ENCODE measurements around the gene PDSS2. TPM values are rescaled to one million over a fixed set of nuclear protein-coding genes. Genes with fewer than 3 reads are reported as not detected.

The PDSS2 gene
- total and polyA plus RNA-seq, 4 donors: 6.6 to 19.8 (median 15.6) TPM

DNA sequence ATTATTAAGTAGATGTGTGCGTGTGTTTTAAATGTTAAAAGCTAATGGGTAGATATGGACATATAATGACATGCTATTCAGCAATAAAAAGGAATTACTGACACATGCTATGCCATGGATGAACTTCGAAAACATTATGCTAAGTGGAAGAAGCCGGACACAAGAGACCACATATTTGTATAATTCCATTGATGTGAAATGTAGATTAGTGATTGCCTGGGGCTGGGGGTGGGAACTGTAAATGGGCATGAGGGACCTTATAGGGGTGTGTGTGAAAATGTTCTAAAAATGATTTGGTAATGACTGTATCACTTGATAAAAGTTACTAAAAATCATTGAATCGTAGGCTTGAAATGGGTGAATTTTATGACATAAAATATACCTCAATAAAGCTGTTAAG, 239.5 kb downstream of the PDSS2 start:
- Histone ChIP-seq H3K9ac (ENCODE audit: insufficient read depth in 1 of 2, low read length in 2 of 2) (no peak overlapping the region), H3K36me3 (ENCODE audit: control insufficient read depth in 4 of 4, insufficient read depth in 4 of 4, low read length in 4 of 4) (no peaks in the 10 kb centered on the region), H3K27me3 (ENCODE audit: control insufficient read depth in 3 of 3, insufficient read depth in 3 of 3, low read length in 2 of 3) (no peaks in the 10 kb centered on the region), H3K4me1 (ENCODE audit: control insufficient read depth in 5 of 5, insufficient read depth in 5 of 5, low read length in 5 of 5) (no peaks in the 10 kb centered on the region), H3K27ac (ENCODE audit: low read depth in 1 of 2, low read length in 1 of 2) (no peak overlapping the region), H3K9me3 (ENCODE audit: control insufficient read depth in 4 of 4, insufficient read depth in 3 of 4, low read length in 3 of 4) (no peaks in the 10 kb centered on the region), H3K4me3 (no peak overlapping the region)
- TF ChIP-seq, protein P1, sequence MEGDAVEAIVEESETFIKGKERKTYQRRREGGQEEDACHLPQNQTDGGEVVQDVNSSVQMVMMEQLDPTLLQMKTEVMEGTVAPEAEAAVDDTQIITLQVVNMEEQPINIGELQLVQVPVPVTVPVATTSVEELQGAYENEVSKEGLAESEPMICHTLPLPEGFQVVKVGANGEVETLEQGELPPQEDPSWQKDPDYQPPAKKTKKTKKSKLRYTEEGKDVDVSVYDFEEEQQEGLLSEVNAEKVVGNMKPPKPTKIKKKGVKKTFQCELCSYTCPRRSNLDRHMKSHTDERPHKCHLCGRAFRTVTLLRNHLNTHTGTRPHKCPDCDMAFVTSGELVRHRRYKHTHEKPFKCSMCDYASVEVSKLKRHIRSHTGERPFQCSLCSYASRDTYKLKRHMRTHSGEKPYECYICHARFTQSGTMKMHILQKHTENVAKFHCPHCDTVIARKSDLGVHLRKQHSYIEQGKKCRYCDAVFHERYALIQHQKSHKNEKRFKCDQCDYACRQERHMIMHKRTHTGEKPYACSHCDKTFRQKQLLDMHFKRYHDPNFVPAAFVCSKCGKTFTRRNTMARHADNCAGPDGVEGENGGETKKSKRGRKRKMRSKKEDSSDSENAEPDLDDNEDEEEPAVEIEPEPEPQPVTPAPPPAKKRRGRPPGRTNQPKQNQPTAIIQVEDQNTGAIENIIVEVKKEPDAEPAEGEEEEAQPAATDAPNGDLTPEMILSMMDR (IDR thresholded peaks at IDR 0.05; ENCODE audit: control extremely low read depth, extremely low read depth): no peak
- no peak for DNase-seq
- 94 to 96% methylated on average over 4 of the region's 4 CpGs for WGBS, 2 donors
- ATAC-seq (ENCODE audit: insufficient read depth, low FRiP score): no peak

DNA sequence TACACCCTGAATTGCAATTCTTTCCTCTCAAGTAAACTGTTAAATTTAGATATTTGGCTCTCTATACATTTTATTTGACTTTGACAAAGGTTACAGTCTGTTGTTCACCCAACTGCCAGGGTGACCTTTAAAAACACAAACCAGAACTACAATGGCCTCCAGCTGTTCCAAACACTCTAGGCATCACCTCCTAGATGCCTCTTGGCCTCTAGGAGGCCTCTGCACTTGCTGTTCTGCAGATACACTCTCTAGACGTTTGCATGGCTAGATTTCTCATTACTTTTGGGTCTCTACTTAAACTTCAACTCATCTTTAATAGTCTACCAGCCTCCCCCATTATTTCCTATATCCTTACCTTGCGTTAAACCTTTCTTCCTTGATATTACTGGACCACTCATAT, 241.2 kb downstream of the PDSS2 start:
- H3K9ac ChIP-seq (ENCODE audit: insufficient read depth in 1 of 2, low read length in 2 of 2): no peak overlapping the region
- DNase-seq (no peak), ATAC-seq (ENCODE audit: insufficient read depth, low FRiP score) (no peak)
- H3K4me3 ChIP-seq: no peak overlapping the region
- H3K4me1 ChIP-seq (ENCODE audit: control insufficient read depth in 5 of 5, insufficient read depth in 5 of 5, low read length in 5 of 5): no peaks in the 10 kb centered on the region
- H3K27me3 ChIP-seq (ENCODE audit: control insufficient read depth in 3 of 3, insufficient read depth in 3 of 3, low read length in 2 of 3): no peaks in the 10 kb centered on the region
- TF ChIP-seq, protein P1 (IDR thresholded peaks at IDR 0.05; ENCODE audit: control extremely low read depth, extremely low read depth): no peak
- H3K36me3 ChIP-seq (ENCODE audit: control insufficient read depth in 4 of 4, insufficient read depth in 4 of 4, low read length in 4 of 4): no peaks in the 10 kb centered on the region
- 49 to 63% methylated on average over 2 of the region's 2 CpGs for WGBS, 2 donors
- no peaks in the 10 kb centered on the region for H3K9me3 ChIP-seq (ENCODE audit: control insufficient read depth in 4 of 4, insufficient read depth in 3 of 4, low read length in 3 of 4)
- H3K27ac ChIP-seq (ENCODE audit: low read depth in 1 of 2, low read length in 1 of 2): no peak overlapping the region

DNA sequence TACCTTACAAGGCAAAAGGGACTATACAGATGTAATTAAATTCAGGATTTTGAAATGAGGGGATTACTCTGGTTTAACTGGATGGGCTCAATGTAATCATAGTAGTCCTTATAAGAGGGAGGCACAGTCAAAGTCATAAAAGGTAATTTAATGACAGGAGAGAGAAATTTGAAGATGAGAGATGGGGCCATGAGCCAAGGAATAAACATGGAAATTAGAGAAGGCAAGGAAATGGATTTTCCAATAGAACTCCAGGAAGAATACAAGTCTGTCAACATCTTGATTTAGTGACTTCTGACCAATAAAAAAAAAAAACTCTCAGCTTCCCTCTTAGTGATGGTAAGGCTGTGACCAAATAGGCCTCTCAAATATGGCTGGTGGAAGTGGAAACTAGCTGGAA, 242.1 kb downstream of the PDSS2 start:
- TF ChIP-seq, protein P1 (IDR thresholded peaks at IDR 0.05; ENCODE audit: control extremely low read depth, extremely low read depth): no peak
- no peak for ATAC-seq (ENCODE audit: insufficient read depth, low FRiP score)

DNA sequence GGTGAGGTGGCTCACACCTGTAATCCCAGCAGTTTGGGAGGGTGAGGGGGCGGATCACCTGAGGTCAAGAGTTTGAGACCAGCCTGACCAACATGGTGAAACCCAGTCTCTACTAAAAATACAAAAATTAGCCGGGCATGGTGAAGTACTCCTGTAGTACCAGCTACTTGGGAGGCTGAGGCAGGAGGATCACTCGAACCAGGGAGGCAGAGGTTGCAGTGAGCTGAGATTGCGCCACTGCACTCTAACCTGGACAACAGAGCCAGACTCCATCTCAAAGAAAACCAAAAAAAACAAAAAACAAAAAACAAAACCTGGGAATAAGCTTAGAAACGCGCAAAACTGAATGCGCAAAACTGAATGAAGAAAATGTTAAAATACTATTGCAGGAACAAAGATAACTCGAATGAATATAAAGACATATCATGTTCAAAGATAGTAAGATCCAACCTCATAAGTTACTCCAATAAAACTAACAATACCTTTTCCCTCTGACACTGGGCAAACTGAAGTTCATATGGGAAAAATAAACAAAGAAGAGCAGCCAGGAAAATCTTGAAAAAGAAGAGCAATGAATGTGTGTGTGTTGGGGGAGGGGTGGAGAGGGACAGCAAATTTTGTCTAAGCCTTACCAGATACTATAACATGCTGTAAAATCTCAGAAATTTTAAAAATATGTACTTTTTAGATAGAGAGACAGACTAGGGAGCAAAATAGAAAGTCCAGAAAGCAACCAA, 243.0 kb downstream of the PDSS2 start:
- H3K4me1 ChIP-seq (ENCODE audit: control insufficient read depth in 5 of 5, insufficient read depth in 5 of 5, low read length in 5 of 5): peaks cover 0 to 2% (median 0%) of the 10 kb centered on the region in 5 donors
- H3K4me3 ChIP-seq: no peak overlapping the region
- no peaks in the 10 kb centered on the region for H3K36me3 ChIP-seq (ENCODE audit: control insufficient read depth in 4 of 4, insufficient read depth in 4 of 4, low read length in 4 of 4)
- no peaks in the 10 kb centered on the region for H3K27me3 ChIP-seq (ENCODE audit: control insufficient read depth in 3 of 3, insufficient read depth in 3 of 3, low read length in 2 of 3)
- H3K9me3 ChIP-seq (ENCODE audit: control insufficient read depth in 4 of 4, insufficient read depth in 3 of 4, low read length in 3 of 4): no peaks in the 10 kb centered on the region
- 85 to 91% methylated on average over 8 of the region's 8 CpGs for WGBS, 2 donors
- TF ChIP-seq, protein P1 (IDR thresholded peaks at IDR 0.05; ENCODE audit: control extremely low read depth, extremely low read depth): no peak
- no peak for ATAC-seq (ENCODE audit: insufficient read depth, low FRiP score)
- H3K9ac ChIP-seq (ENCODE audit: insufficient read depth in 1 of 2, low read length in 2 of 2): no peak overlapping the region
- H3K27ac ChIP-seq (ENCODE audit: low read depth in 1 of 2, low read length in 1 of 2): no peak overlapping the region
- DNase-seq: no peak

More for the DNA sequence above, 242.1 kb downstream of the PDSS2 start:
- H3K27me3 ChIP-seq (ENCODE audit: control insufficient read depth in 3 of 3, insufficient read depth in 3 of 3, low read length in 2 of 3): no peaks in the 10 kb centered on the region
- no peak overlapping the region for H3K9ac ChIP-seq (ENCODE audit: insufficient read depth in 1 of 2, low read length in 2 of 2)
- H3K36me3 ChIP-seq (ENCODE audit: control insufficient read depth in 4 of 4, insufficient read depth in 4 of 4, low read length in 4 of 4): no peaks in the 10 kb centered on the region
- peaks cover 0 to 2% (median 0%) of the 10 kb centered on the region in 5 donors for H3K4me1 ChIP-seq (ENCODE audit: control insufficient read depth in 5 of 5, insufficient read depth in 5 of 5, low read length in 5 of 5)
- H3K27ac ChIP-seq (ENCODE audit: low read depth in 1 of 2, low read length in 1 of 2): no peak overlapping the region
- DNase-seq: no peak
- no peak overlapping the region for H3K4me3 ChIP-seq
- no peaks in the 10 kb centered on the region for H3K9me3 ChIP-seq (ENCODE audit: control insufficient read depth in 4 of 4, insufficient read depth in 3 of 4, low read length in 3 of 4)

Data from lung (tissue), 12 donors.